ENCODE data around the gene SLC27A6. TPM values are rescaled to one million over a fixed set of nuclear protein-coding genes. Genes with fewer than 3 reads are reported as not detected.

The SLC27A6 gene
- total RNA-seq, 4 donors from 2014 or later = 2.1 to 16.8 (median 3.1) TPM; not detected in 1

- Histone ChIP-seq H3K27me3 (no peaks in the 10 kb centered on the region), H3K4me1 (no peaks in the 10 kb centered on the region), H3K36me3 (no peaks in the 10 kb centered on the region), H3K27ac (no peak overlapping the region), H3K4me3 (no peak overlapping the region), H3K9me3 (no peaks in the 10 kb centered on the region)
- no peak for TF ChIP-seq POLR2A (IDR thresholded peaks at IDR 0.05)
- no peak for TF ChIP-seq CTCF (IDR thresholded peaks at IDR 0.05)
- no peak for DNase-seq
- intact Hi-C loops (cut with DNase I; ENCODE audit: low total_unique reads) = no loop called here
Observed at GRCh38 chr5:129080766-129081165, 115.5 kb downstream of the SLC27A6 start.

GRCh38 chr5:129082225-129083136, 117.2 kb downstream of the SLC27A6 start:
- no peaks in the 10 kb centered on the region for H3K27me3 ChIP-seq
- H3K9me3 ChIP-seq = no peaks in the 10 kb centered on the region
- H3K36me3 ChIP-seq = no peaks in the 10 kb centered on the region
- no peak overlapping the region for H3K4me3 ChIP-seq
- no peak overlapping the region for H3K27ac ChIP-seq
- no peak for DNase-seq
- TF ChIP-seq POLR2A (IDR thresholded peaks at IDR 0.05) (no peak), CTCF (IDR thresholded peaks at IDR 0.05) (no peak)
- H3K4me1 ChIP-seq = no peaks in the 10 kb centered on the region
- intact Hi-C loops (cut with DNase I; ENCODE audit: low total_unique reads) = no loop called here

Other genes with a start within 250 kb of the SLC27A6 start
- 100 to 1,000 TPM in 1 of 4 donors, 10 to 100 TPM in 3; 30.7 to 141 (median 71.5) TPM for gene ISOC1, start 129.3 kb downstream of the SLC27A6 start, total RNA-seq